ENCODE measurements around the gene KYNU. TPM values are rescaled to one million over a fixed set of nuclear protein-coding genes. Genes with fewer than 3 reads are reported as not detected.

KYNU gene
- total and polyA plus RNA-seq, 2 of the 13 experiments (the other 11 are each of a cell fraction or from before 2014, with no cell fraction given): 21.9 to 68.6 TPM

DNA sequence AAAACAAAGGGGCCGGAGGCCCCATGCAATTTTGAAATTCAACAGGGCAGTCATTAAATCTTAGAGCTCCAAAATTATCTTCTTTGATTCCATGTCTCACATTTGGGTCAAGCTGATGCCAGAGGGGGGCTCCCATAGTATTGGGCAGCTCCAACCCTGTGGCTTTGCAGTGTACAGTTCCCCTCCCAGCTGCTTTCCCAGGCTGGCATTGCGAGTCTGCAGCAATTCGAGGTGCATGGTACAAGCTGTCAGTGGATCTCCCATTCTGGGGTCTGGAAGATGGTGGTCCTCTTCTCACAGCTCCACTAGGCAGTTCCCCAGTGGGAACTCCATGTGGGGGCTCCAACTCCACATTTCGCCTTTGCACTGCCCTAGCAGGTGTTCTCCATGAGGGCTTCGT is 179.1 kb downstream of the KYNU start:
- CTCF ChIA-PET (ENCODE audit: low intra/inter-chr PET ratio, low total read pairs): no interaction called here
- in situ Hi-C loops (cut with HindIII; ENCODE audit: extremely low pct_ligation_motif_present, low pct_unique_long_range_greater_than_20kb): no loop called here
- WGBS (ENCODE audit: low lambda C conversion rate): 70% methylated on average over 5 of the region's 5 CpGs

GRCh38 chr2:143058851-143059250 is 181.4 kb downstream of the KYNU start:
- Histone ChIP-seq H3K27me3 (ENCODE audit: control insufficient read depth in 1 of 2, insufficient read depth in 2 of 2, low read length in 2 of 2) (no peaks in the 10 kb centered on the region), H3K27ac (ENCODE audit: extremely low read length, insufficient read depth, low read length) (no peak overlapping the region), H3K4me3 (replicated peaks in 1 of 3; ENCODE audit: insufficient read depth in 1 of 3, low read depth in 2 of 3, low read length in 3 of 3) (no peak overlapping the region), H3K9me3 (ENCODE audit: low read length) (peaks cover 24% of the 10 kb centered on the region), H3K4me1 (ENCODE audit: insufficient read depth, low read length) (no peaks in the 10 kb centered on the region), H3K4me2 (ENCODE audit: low read depth, low read length) (no peak overlapping the region), H4K20me1 (ENCODE audit: insufficient read depth, low read length) (no peaks in the 10 kb centered on the region), H3K79me2 (ENCODE audit: insufficient read depth, low read length) (no peaks in the 10 kb centered on the region), H3K36me3 (replicated peaks in 1 of 2; ENCODE audit: control insufficient read depth in 1 of 2, insufficient read depth in 2 of 2, low read length in 2 of 2) (no peaks in the 10 kb centered on the region), H3K9ac (ENCODE audit: insufficient read depth, low read depth, low read length) (no peak overlapping the region), H2AFZ (ENCODE audit: low read length) (no peak overlapping the region)
- no TSS peak for BruUV-seq (replicated peaks)
- 4% methylated on average over 1 of the region's 1 CpG for WGBS (ENCODE audit: low lambda C conversion rate)
- no peak for ATAC-seq
- no peak for FAIRE-seq
- ChIA-PET POLR2A (no interaction called here), CTCF (ENCODE audit: low intra/inter-chr PET ratio, low total read pairs) (no interaction called here)
- in situ Hi-C loops (cut with HindIII; ENCODE audit: extremely low pct_ligation_motif_present, low pct_unique_long_range_greater_than_20kb) (no loop called here), intact Hi-C loops (cut with micrococcal nuclease; ENCODE audit: unreplicated experiment) (no loop called here)
- DNase-seq (ENCODE audit: low spot score): no peak
- TF ChIP-seq ZNF788 (CRISPR knock-in tag; IDR thresholded peaks at IDR 0.05; ENCODE audit: borderline replicate concordance) (no peak), RCOR2 (CRISPR knock-in tag; IDR thresholded peaks at IDR 0.05) (no peak), ZNF543 (CRISPR knock-in tag; IDR thresholded peaks at IDR 0.05) (no peak), KLF16 (CRISPR knock-in tag; IDR thresholded peaks at IDR 0.05) (no peak), CBX1 (IDR thresholded peaks at IDR 0.05; ENCODE audit: low read depth) (no peak), ZNF530 (CRISPR knock-in tag; IDR thresholded peaks at IDR 0.05; ENCODE audit: low read depth) (no peak), MIER3 (CRISPR knock-in tag; IDR thresholded peaks at IDR 0.05; ENCODE audit: borderline replicate concordance) (no peak), EEA1 (CRISPR knock-in tag; IDR thresholded peaks at IDR 0.05; ENCODE audit: borderline replicate concordance) (no peak), ARNTL (CRISPR knock-in tag; IDR thresholded peaks at IDR 0.05) (no peak), ZHX1 (CRISPR knock-in tag; IDR thresholded peaks at IDR 0.05; ENCODE audit: low read depth) (no peak), RBAK (CRISPR knock-in tag; IDR thresholded peaks at IDR 0.05) (no peak), TRIM22 (IDR thresholded peaks at IDR 0.05) (no peak), RFX5 (IDR thresholded peaks at IDR 0.05; ENCODE audit: low read depth, low read length) (no peak)
- TF ChIP-seq, protein P1, sequence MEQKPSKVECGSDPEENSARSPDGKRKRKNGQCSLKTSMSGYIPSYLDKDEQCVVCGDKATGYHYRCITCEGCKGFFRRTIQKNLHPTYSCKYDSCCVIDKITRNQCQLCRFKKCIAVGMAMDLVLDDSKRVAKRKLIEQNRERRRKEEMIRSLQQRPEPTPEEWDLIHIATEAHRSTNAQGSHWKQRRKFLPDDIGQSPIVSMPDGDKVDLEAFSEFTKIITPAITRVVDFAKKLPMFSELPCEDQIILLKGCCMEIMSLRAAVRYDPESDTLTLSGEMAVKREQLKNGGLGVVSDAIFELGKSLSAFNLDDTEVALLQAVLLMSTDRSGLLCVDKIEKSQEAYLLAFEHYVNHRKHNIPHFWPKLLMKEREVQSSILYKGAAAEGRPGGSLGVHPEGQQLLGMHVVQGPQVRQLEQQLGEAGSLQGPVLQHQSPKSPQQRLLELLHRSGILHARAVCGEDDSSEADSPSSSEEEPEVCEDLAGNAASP (CRISPR knock-in tag; IDR thresholded peaks at IDR 0.05; ENCODE audit: borderline replicate concordance): no peak

More for the DNA sequence above, 179.1 kb downstream of the KYNU start:
- Histone ChIP-seq H3K9me3 (ENCODE audit: low read length) (peaks cover 24% of the 10 kb centered on the region), H3K27ac (ENCODE audit: extremely low read length, insufficient read depth, low read length) (no peak overlapping the region), H3K27me3 (ENCODE audit: control insufficient read depth in 1 of 2, insufficient read depth in 2 of 2, low read length in 2 of 2) (no peaks in the 10 kb centered on the region), H3K79me2 (ENCODE audit: insufficient read depth, low read length) (no peaks in the 10 kb centered on the region), H3K4me1 (ENCODE audit: insufficient read depth, low read length) (no peaks in the 10 kb centered on the region), H3K4me3 (replicated peaks in 1 of 3; ENCODE audit: insufficient read depth in 1 of 3, low read depth in 2 of 3, low read length in 3 of 3) (no peak overlapping the region), H2AFZ (ENCODE audit: low read length) (no peak overlapping the region), H3K4me2 (ENCODE audit: low read depth, low read length) (no peak overlapping the region), H3K9ac (ENCODE audit: insufficient read depth, low read depth, low read length) (no peak overlapping the region), H4K20me1 (ENCODE audit: insufficient read depth, low read length) (no peaks in the 10 kb centered on the region), H3K36me3 (replicated peaks in 1 of 2; ENCODE audit: control insufficient read depth in 1 of 2, insufficient read depth in 2 of 2, low read length in 2 of 2) (no peaks in the 10 kb centered on the region)
- intact Hi-C loops (cut with micrococcal nuclease; ENCODE audit: unreplicated experiment): no loop called here
- ATAC-seq: peak; percentile 17; the same call in 2 of the 3 replicates
- POLR2A ChIA-PET: no interaction called here
- BruUV-seq (replicated peaks): no TSS peak
- DNase-seq (ENCODE audit: low spot score): no peak
- no peak for FAIRE-seq
- peak; percentile 57 for TF ChIP-seq POLR2G (IDR thresholded peaks at IDR 0.05; ENCODE audit: low read depth, low read length)
- no peak for TF ChIP-seq HDAC2 (CRISPR knock-in tag; IDR thresholded peaks at IDR 0.05)

Measured in HepG2 (cell line).